Measurements from ENCODE around the gene SLAIN2. TPM values are rescaled to one million over a fixed set of nuclear protein-coding genes. Genes with fewer than 3 reads are reported as not detected.

The SLAIN2 gene
- total RNA-seq, 1 experiment from 2014 or later, result 81.6 TPM

DNA sequence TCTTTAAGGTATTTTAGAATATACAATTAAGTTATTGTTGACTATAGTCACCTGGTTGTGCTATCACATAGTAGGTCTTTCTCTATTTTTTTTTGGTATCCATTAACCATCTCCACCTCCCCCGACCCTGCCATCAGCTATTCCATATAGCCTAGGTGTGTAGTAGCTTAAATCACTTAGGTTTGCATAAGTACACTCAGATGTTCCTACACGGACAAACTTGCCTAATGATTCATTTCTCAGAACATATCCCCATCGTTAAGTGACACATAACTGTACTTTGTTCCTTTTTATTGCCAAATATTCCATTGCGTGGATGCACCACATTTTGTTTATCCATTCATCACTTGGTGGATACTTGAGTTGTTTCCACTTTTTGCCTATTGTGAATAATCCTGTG is 67.9 kb downstream of the SLAIN2 start:
- no peak overlapping the region for H3K27ac Mint-ChIP-seq (ENCODE audit: low read depth, unreplicated experiment)
- no peak overlapping the region for H3K4me3 Mint-ChIP-seq (ENCODE audit: unreplicated experiment)
- H3K36me3 Mint-ChIP-seq (ENCODE audit: insufficient read depth, unreplicated experiment), result peaks cover 15% of the 10 kb centered on the region
- intact Hi-C loops (cut with micrococcal nuclease), result no loop called here
- no peaks in the 10 kb centered on the region for H3K9me3 Mint-ChIP-seq (ENCODE audit: unreplicated experiment)
- ChIA-PET CTCF (interaction anchor here (0.6 to 1.7 kb wide), 2 partner anchors 12 to 85 kb away, joined by 3 to 5 read pairs; no protein-coding TSS in a partner anchor), POLR2A (no interaction called here)
- no peaks in the 10 kb centered on the region for H3K27me3 Mint-ChIP-seq (ENCODE audit: insufficient read depth, unreplicated experiment)
- no TSS peak for BruUV-seq (replicated peaks)
- peaks cover 10% of the 10 kb centered on the region for H3K4me1 Mint-ChIP-seq (ENCODE audit: insufficient read depth, unreplicated experiment)
- peak; percentile 20 for DNase-seq (ENCODE audit: unreplicated experiment)
- TF ChIP-seq, protein P1, sequence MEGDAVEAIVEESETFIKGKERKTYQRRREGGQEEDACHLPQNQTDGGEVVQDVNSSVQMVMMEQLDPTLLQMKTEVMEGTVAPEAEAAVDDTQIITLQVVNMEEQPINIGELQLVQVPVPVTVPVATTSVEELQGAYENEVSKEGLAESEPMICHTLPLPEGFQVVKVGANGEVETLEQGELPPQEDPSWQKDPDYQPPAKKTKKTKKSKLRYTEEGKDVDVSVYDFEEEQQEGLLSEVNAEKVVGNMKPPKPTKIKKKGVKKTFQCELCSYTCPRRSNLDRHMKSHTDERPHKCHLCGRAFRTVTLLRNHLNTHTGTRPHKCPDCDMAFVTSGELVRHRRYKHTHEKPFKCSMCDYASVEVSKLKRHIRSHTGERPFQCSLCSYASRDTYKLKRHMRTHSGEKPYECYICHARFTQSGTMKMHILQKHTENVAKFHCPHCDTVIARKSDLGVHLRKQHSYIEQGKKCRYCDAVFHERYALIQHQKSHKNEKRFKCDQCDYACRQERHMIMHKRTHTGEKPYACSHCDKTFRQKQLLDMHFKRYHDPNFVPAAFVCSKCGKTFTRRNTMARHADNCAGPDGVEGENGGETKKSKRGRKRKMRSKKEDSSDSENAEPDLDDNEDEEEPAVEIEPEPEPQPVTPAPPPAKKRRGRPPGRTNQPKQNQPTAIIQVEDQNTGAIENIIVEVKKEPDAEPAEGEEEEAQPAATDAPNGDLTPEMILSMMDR (IDR thresholded peaks at IDR 0.05; ENCODE audit: unreplicated experiment), result no peak

GRCh38 chr4:48410812-48411211 is 69.5 kb downstream of the SLAIN2 start:
- Mint-ChIP-seq H3K27me3 (ENCODE audit: insufficient read depth, unreplicated experiment) (no peaks in the 10 kb centered on the region), H3K9me3 (ENCODE audit: unreplicated experiment) (no peaks in the 10 kb centered on the region), H3K27ac (ENCODE audit: low read depth, unreplicated experiment) (no peak overlapping the region), H3K4me1 (ENCODE audit: insufficient read depth, unreplicated experiment) (peaks cover 10% of the 10 kb centered on the region), H3K4me3 (ENCODE audit: unreplicated experiment) (no peak overlapping the region), H3K36me3 (ENCODE audit: insufficient read depth, unreplicated experiment) (peaks cover 12% of the 10 kb centered on the region)
- ChIA-PET CTCF (interaction anchor here (1.2 to 1.7 kb wide), 2 partner anchors 10 to 12 kb away, joined by 3 to 5 read pairs; no protein-coding TSS in a partner anchor), POLR2A (no interaction called here)
- intact Hi-C loops (cut with micrococcal nuclease), result no loop called here
- no TSS peak for BruUV-seq (replicated peaks)
- TF ChIP-seq, protein P1 (IDR thresholded peaks at IDR 0.05; ENCODE audit: unreplicated experiment), result no peak
- DNase-seq (ENCODE audit: unreplicated experiment), result no peak

DNA sequence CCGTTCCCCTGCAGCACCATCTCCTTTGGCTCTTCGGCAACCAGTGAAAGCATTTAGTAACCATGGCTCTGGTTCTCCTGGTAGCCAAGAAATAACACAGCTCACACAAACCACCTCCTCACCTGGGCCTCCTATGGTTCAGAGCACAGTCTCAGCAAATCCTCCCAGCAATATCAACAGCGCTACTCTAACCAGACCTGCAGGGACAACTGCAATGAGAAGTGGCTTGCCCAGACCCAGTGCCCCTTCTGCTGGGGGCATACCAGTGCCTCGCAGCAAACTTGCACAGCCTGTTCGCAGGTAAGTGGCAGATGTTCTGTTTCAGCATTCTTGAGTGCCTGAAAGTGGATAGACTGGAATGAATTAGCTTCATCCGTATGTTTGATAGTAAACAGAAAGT is 78.8 kb downstream of the SLAIN2 start:
- ChIA-PET CTCF (interaction anchor here (0.7 to 0.9 kb wide), 2 partner anchors 26 to 126 kb away, joined by 3 to 4 read pairs; no protein-coding TSS in a partner anchor), POLR2A (no interaction called here)
- no peak for DNase-seq (ENCODE audit: unreplicated experiment)
- Mint-ChIP-seq H3K27ac (ENCODE audit: low read depth, unreplicated experiment) (no peak overlapping the region), H3K4me3 (ENCODE audit: unreplicated experiment) (no peak overlapping the region), H3K27me3 (ENCODE audit: insufficient read depth, unreplicated experiment) (no peaks in the 10 kb centered on the region), H3K4me1 (ENCODE audit: insufficient read depth, unreplicated experiment) (no peaks in the 10 kb centered on the region), H3K36me3 (ENCODE audit: insufficient read depth, unreplicated experiment) (peaks cover 27% of the 10 kb centered on the region), H3K9me3 (ENCODE audit: unreplicated experiment) (peaks cover 8% of the 10 kb centered on the region)
- TF ChIP-seq, protein P1 (IDR thresholded peaks at IDR 0.05; ENCODE audit: unreplicated experiment), result no peak
- intact Hi-C loops (cut with micrococcal nuclease), result no loop called here
- BruUV-seq (replicated peaks), result no TSS peak

GRCh38 chr4:48421101-48421500 is 79.8 kb downstream of the SLAIN2 start:
- no peak overlapping the region for H3K4me3 Mint-ChIP-seq (ENCODE audit: unreplicated experiment)
- no peak overlapping the region for H3K27ac Mint-ChIP-seq (ENCODE audit: low read depth, unreplicated experiment)
- H3K36me3 Mint-ChIP-seq (ENCODE audit: insufficient read depth, unreplicated experiment), result peaks cover 27% of the 10 kb centered on the region
- H3K9me3 Mint-ChIP-seq (ENCODE audit: unreplicated experiment), result peaks cover 8% of the 10 kb centered on the region
- CTCF ChIA-PET, result interaction anchor here (0.6 to 1.0 kb wide), 3 partner anchors 13 to 362 kb away, joined by 3 to 5 read pairs (median 3); no protein-coding TSS in a partner anchor
- TF ChIP-seq, protein P1 (IDR thresholded peaks at IDR 0.05; ENCODE audit: unreplicated experiment), result no peak
- POLR2A ChIA-PET, result interaction anchor here (1.3 kb wide), 1 partner anchor 81 kb away, joined by 3 read pairs; no protein-coding TSS in a partner anchor
- DNase-seq (ENCODE audit: unreplicated experiment), result no peak
- H3K27me3 Mint-ChIP-seq (ENCODE audit: insufficient read depth, unreplicated experiment), result no peaks in the 10 kb centered on the region
- H3K4me1 Mint-ChIP-seq (ENCODE audit: insufficient read depth, unreplicated experiment), result no peaks in the 10 kb centered on the region
- no TSS peak for BruUV-seq (replicated peaks)
- intact Hi-C loops (cut with micrococcal nuclease), result no loop called here

Measured in MCF 10A (cell line).